GM21381 (cell line): ENCODE data around the gene PLP2.
"Not testable (repeated sequence)": the region's sequence is repeated elsewhere in the genome, so short reads cannot be mapped to it uniquely, and the experiment has no call there.

ENCODE experiments used
- ATAC-seq: cut with Tn5 transposase; IDR thresholded peaks from one replicate; pipeline ENCODE4 v1.9.1; 2021; ENCODE audit warnings: mild to moderate bottlenecking, moderate library complexity; ENCODE audit not compliant: unreplicated experiment

PLP2 gene

DNA sequence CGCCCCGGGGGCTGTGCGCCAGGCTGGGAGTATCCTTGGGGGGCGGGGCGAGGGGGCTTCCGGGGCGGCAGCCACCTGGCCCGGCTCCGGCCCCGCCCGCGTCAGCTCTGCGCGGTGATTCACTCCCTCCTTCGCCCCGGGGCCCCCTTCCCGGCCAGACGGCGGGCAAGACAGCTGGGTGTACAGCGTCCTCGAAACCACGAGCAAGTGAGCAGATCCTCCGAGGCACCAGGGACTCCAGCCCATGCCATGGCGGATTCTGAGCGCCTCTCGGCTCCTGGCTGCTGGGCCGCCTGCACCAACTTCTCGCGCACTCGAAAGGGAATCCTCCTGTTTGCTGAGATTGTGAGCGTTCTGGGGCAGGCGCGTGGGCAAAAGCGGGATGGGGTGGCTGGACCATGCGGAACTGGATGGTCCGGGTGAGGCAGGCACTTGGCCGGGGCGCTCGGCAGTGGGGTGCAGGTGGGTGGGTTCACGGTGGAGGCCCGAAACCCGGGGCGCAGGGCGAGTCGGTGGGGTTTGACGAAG lies at the start of gene PLP2:
Gene PLP2 (plus strand): TSS at position 147 of the 528 bp plus-strand sequence. CDS start 103 bp downstream, at position 250.
- ATAC-seq = peak; percentile 31

- no peak for ATAC-seq
These were observed 49.2 kb upstream of the PLP2 start for GRCh38 chrX:49122499-49122898.

GRCh38 chrX:49127742-49128258 lies 43.9 kb upstream of the PLP2 start:
- ATAC-seq = not testable (repeated sequence)

GRCh38 chrX:49129427-49129826 lies 42.3 kb upstream of the PLP2 start:
- ATAC-seq = no peak

- ATAC-seq = not testable (repeated sequence)
These were observed 39.4 kb upstream of the PLP2 start for GRCh38 chrX:49132275-49132674.

DNA sequence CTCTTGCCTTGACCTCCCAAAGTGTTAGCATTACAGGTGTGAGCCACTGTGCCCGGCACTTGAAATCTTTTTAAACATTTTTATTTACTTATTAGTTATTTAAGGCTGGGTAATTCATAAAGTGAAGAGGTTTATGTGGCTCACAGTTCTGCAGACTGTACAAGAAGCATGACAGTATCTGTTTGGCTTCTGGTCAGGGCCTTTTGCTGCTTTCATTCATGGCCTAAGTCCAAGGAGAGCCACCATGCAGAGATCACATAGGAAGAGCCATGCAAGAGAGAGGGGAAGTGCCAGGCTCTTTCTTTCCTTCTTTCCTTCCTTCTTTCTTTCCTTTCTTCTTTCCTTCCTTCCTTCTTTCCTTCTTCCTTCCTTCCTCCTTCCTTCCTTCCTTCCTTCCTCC lies 37.9 kb upstream of the PLP2 start:
- no peak for ATAC-seq

- no peak for ATAC-seq
These were observed 34.2 kb upstream of the PLP2 start for GRCh38 chrX:49137492-49137891.

- no peak for ATAC-seq
These were observed 32.0 kb upstream of the PLP2 start for GRCh38 chrX:49139713-49140112.

DNA sequence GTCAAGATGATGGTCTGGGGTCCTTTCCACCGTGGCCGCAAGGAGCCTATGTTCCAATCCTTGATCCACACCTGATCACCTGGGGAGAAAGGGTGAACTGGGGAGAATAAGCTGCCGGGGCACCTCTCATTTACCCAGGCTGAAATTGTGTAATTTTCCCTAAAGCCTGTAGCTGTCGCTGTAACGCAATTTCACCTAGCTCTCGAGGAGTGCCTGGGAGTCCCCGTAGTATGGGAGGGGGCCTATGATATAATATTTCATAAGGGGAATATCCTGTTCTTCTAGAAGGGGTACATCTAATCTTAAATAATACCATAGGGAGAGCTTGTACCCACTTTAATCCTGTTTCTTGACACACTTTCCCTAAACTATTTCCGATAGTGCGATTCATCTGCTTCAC lies 29.4 kb upstream of the PLP2 start:
- ATAC-seq = not testable (repeated sequence)

DNA sequence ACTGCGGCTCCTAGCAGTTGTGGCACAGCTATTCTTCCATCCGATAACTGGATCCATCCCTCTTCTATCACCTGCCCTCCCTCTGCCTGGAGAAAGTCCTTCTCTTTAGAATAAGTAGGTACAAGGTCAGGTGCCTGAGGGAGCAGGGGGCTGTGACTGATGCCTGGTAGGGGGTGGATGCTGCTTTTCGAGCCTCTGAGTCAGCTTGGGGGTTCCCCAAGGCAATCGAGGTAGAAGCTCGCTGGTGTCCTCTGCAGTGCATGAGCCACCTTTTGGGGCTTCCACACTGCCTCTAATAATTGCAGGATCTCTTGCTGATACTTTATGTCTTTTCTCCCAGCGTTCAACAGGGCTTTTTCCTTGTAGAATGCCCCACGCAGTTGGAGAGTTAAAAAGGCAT lies 28.5 kb upstream of the PLP2 start:
- ATAC-seq = not testable (repeated sequence)

DNA sequence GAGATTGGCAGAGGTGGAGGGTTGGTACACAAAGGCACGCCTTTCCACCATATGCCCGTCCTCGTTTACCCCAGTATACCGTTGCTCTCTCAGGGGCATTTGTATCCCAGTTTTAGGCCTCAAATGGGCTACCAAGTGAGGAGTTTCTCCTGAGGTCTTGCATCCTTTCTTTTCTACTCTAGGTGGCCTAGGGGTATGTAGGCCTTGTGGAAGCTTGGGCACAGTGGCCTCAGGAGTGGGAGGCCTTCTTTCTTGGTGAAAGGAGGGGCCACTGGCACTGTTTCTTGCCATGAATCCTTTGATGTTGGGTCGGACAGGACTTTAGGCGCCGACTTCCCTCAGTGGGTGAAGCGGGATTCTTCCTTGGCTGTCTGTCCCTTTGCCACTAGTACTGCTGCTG lies 24.4 kb upstream of the PLP2 start:
- ATAC-seq = no peak

DNA sequence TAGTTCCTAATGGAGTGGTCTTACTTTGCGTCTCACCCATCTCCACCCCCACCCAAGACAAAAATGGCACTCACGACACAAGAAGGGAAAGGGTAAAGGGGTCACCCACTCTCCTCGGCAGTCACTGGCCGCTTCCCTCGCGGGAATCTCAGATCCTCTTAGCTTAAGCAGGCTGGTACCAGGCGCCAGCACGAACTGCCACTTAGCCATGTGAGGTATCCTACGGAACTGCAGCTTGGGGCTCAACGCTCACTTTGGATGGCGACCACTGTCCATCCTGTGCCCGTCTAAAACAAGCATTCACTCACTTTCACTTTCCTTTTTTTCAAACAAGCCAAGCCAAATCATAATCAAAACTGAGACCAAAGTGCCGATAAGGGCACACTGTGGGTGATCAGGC lies 23.8 kb upstream of the PLP2 start:
- no peak for ATAC-seq

GRCh38 chrX:49148390-49149100 lies 23.2 kb upstream of the PLP2 start:
- ATAC-seq = not testable (repeated sequence)

GRCh38 chrX:49149291-49149690 lies 22.4 kb upstream of the PLP2 start:
- not testable (repeated sequence) for ATAC-seq

GRCh38 chrX:49153467-49153866 lies 18.2 kb upstream of the PLP2 start:
- ATAC-seq = no peak

DNA sequence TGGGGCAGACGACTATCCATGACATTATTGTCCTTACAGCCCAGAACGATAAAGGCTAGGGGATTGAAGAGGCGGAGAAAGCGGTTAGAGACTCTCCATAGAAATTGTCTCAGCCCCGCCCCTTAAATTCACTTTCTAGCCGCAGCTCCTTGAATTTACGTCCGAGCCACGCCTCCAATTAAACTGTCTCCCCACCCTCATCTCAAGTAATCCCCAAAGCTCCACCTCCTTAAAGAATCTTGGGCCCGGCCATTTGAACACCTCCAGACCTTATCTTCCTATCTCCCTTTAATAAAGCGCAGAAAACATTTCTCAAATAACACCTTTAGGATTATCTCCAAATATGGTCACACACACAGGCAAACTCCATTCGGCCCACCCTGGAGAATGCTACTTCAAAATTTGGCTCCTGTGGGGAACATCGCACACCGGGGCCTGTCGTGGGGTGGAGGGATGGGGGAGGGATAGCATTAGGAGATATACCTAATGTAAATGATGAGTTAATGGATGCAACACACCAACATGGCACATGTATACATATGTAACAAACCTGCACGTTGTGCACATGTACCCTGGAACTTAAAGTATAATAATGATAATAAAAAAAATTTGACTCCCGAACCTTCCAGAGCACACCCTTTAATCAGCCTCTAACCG lies 16.3 kb upstream of the PLP2 start:
- no peak for ATAC-seq

- peak; percentile 90 for ATAC-seq
These were observed 15.5 kb upstream of the PLP2 start for GRCh38 chrX:49155900-49156837.

DNA sequence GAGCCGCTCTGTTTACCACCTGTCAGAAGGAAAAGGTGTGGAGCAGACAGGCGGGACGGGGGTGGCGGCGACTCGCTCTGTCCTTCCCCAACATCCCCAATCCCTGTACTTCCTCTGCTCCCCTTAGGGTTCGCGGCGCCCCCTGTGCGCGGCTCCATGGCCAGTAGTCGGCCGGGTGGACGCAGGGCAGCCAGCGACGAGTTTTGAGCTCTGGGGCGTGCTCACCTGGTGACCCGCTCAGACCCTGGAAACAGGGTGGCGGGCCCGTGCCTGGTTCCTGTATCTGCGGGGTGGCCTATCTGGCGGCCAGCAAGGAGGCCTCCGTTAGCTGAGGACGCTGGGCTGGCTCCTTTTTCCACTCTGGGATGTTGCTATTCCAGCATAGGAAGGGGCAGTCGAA lies 14.5 kb upstream of the PLP2 start:
- no peak for ATAC-seq

DNA sequence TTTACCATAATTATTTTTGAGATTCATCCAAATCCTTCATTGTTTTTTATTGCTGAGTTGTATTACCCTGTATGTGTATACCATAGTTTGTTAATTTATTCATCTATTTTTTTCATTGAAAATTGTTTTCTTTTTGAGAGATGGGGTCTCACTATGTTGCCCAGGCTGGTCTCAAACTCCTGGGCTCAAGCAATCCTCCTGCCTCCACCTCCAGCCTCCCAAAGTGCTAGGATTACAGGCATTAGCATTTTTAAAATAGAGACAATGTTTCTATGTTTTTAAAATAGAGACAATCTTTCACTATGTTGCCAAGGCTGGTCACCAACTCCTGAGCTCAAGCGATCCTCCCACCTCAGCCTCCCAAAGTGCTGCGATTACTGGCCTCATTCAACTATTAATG lies 10.8 kb upstream of the PLP2 start:
- ATAC-seq = no peak

GRCh38 chrX:49161632-49162031 lies 10.1 kb upstream of the PLP2 start:
- ATAC-seq = no peak

GRCh38 chrX:49162620-49163019 lies 9.1 kb upstream of the PLP2 start, which contains the start of gene MAGIX:
Gene MAGIX (plus strand): TSS chrX:49162758. CDS start chrX:49162890, 132 bp downstream.
- no peak for ATAC-seq
